CD4-positive, alpha-beta T cell (primary cell): ENCODE measurements around the gene TP53I3. TPM values are rescaled to one million over a fixed set of nuclear protein-coding genes. Genes with fewer than 3 reads are reported as not detected.

Experiments
- ATAC-seq: fragments of 200-7000 bp; cut with Tn5 transposase; one replicate; pipeline ENCODE4 v1.10.0; 2022; ENCODE audit warnings: mild to moderate bottlenecking; ENCODE audit not compliant: poor library complexity
- CTCF ChIA-PET: fragments of 350-600 bp; sonication (Branson Sonifier 250); formaldehyde crosslinking; loops from one replicate; lab custom pipeline; 2021; ENCODE audit warnings: antibody characterized with exemption, inconsistent platforms; lab: Charles Lee
- POLR2A ChIA-PET: fragments of 350-600 bp; sonication (Branson Sonifier 250); formaldehyde crosslinking; loops from one replicate; lab custom pipeline; 2021; ENCODE audit warnings: antibody characterized with exemption, inconsistent platforms; lab: Charles Lee
- DNase-seq, 14 experiments: peaks; one replicate each; pipeline ENCODE4 v3.0.0-alpha.2; 2013 to 2020; ENCODE audit warnings: mixed read lengths in 2 of 14
- H3K27ac ChIP-seq, 2 donors: one replicate each; pipeline versions ENCODE4 v1.5.1 to v1.7.0; 2013; ENCODE audit warnings: low read length in 2 of 2, low read depth in 1 of 2, mild to moderate bottlenecking in 1 of 2
- H3K27me3 ChIP-seq, 2 experiments: 1 replicate in 1 of 2; 2 replicates in 1 of 2; pipeline versions ENCODE4 v1.6.1 to v1.7.0; 2013; ENCODE audit warnings: low read length in 2 of 2, control low read depth in 1 of 2, mild to moderate bottlenecking in 1 of 2, moderate library complexity in 1 of 2; ENCODE audit not compliant: insufficient read depth in 2 of 2, control insufficient read depth in 1 of 2
- H3K36me3 ChIP-seq: one replicate; pipeline ENCODE4 v1.6.1; 2013; ENCODE audit warnings: low read length, control low read depth; ENCODE audit not compliant: insufficient read depth
- H3K4me1 ChIP-seq: one replicate; pipeline ENCODE4 v1.6.1; 2013; ENCODE audit warnings: low read length, control low read depth; ENCODE audit not compliant: insufficient read depth
- H3K4me3 ChIP-seq: one replicate; pipeline ENCODE4 v1.5.1; 2013; ENCODE audit warnings: mild to moderate bottlenecking, low read length, moderate library complexity
- H3K9me3 ChIP-seq, 2 experiments: 1 replicate in 1 of 2; 2 replicates in 1 of 2; pipeline versions ENCODE4 v1.6.1 to v1.7.0; 2013; ENCODE audit warnings: low read length in 2 of 2, mild to moderate bottlenecking in 2 of 2, control low read depth in 1 of 2, moderate library complexity in 1 of 2; ENCODE audit not compliant: control insufficient read depth in 1 of 2, insufficient read depth in 1 of 2
- H3K27ac Mint-ChIP-seq: one replicate; pipeline ENCODE4 v1.8.0; 2020; ENCODE audit warnings: mixed read lengths
- H3K27me3 Mint-ChIP-seq: one replicate; pipeline ENCODE4 v1.8.0; 2021; ENCODE audit warnings: mixed read lengths
- H3K36me3 Mint-ChIP-seq: one replicate; pipeline ENCODE4 v1.8.0; 2021; ENCODE audit warnings: low read depth, mixed read lengths
- H3K4me1 Mint-ChIP-seq: one replicate; pipeline ENCODE4 v1.8.0; 2021; ENCODE audit warnings: low read depth, mixed read lengths
- H3K4me3 Mint-ChIP-seq: one replicate; pipeline ENCODE4 v1.8.0; 2020; ENCODE audit warnings: mild to moderate bottlenecking, mixed read lengths
- H3K9me3 Mint-ChIP-seq: one replicate; pipeline ENCODE4 v1.8.0; 2020; ENCODE audit warnings: mixed read lengths
- intact Hi-C, 2 experiments: fragments of 100-400 bp; cut with DNase I in 1 of 2; cut with micrococcal nuclease in 1 of 2; formaldehyde crosslinking; loops; one replicate each; pipeline versions ENCODE4 v1.15.1 to v1.9.0; 2023 to 2025; cut with DNase I, micrococcal nuclease
- total RNA-seq, 174 experiments: library from RNA in 2 of 174; stranded (reverse) in 2 of 174; gene quantifications; one replicate each; pipeline ENCODE4 v1.2.3 and lab custom pipeline; 2021 to 2026
- TF ChIP-seq, protein P1 (sequence below): fragments of 200-600 bp; IDR thresholded peaks from one replicate; pipeline ENCODE4 v1.8.0; 2022; ENCODE audit warnings: antibody characterized with exemption, mild to moderate bottlenecking

TP53I3 gene
- total RNA-seq, 2 experiments from 2014 or later = 0.20 to 0.30 TPM

- peaks cover 19% of the 10 kb centered on the region for H3K4me1 ChIP-seq
- Mint-ChIP-seq H3K36me3 (peaks cover 35% of the 10 kb centered on the region), H3K27ac (peak overlapping the region; percentile 49), H3K9me3 (no peaks in the 10 kb centered on the region), H3K4me3 (peak overlapping the region; percentile 57), H3K4me1 (peaks cover 21% of the 10 kb centered on the region), H3K27me3 (no peaks in the 10 kb centered on the region)
- H3K27ac ChIP-seq = no peak overlapping the region
- CTCF ChIA-PET = interaction anchor here (1.0 to 3.1 kb wide), 6 partner anchors 9 to 261 kb away, joined by 4 to 51 read pairs (median 12); partner anchors contain the start of genes ATAD2B, SF3B6 and WDCP
- peak overlapping the region; percentile 61 for H3K4me3 ChIP-seq
- H3K9me3 ChIP-seq = no peaks in the 10 kb centered on the region
- peaks cover 15% of the 10 kb centered on the region for H3K36me3 ChIP-seq
- TF ChIP-seq, protein P1, sequence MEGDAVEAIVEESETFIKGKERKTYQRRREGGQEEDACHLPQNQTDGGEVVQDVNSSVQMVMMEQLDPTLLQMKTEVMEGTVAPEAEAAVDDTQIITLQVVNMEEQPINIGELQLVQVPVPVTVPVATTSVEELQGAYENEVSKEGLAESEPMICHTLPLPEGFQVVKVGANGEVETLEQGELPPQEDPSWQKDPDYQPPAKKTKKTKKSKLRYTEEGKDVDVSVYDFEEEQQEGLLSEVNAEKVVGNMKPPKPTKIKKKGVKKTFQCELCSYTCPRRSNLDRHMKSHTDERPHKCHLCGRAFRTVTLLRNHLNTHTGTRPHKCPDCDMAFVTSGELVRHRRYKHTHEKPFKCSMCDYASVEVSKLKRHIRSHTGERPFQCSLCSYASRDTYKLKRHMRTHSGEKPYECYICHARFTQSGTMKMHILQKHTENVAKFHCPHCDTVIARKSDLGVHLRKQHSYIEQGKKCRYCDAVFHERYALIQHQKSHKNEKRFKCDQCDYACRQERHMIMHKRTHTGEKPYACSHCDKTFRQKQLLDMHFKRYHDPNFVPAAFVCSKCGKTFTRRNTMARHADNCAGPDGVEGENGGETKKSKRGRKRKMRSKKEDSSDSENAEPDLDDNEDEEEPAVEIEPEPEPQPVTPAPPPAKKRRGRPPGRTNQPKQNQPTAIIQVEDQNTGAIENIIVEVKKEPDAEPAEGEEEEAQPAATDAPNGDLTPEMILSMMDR = no peak
- H3K27me3 ChIP-seq = no peaks in the 10 kb centered on the region
- intact Hi-C loops = loop anchor here (2.0 kb wide), 1 partner anchor 158 kb away; the partner anchor contains the start of gene ATAD2B (in 2 of the 2)
- ATAC-seq = no peak
- DNase-seq = no peak
- POLR2A ChIA-PET = interaction anchor here (1.9 to 3.1 kb wide), 4 partner anchors 9 to 260 kb away, joined by 7 to 33 read pairs (median 10); partner anchors contain the start of genes ATAD2B, SF3B6 and WDCP
These were observed 511 bp upstream of the TP53I3 start for GRCh38 chr2:24085200-24085489.

- H3K27ac Mint-ChIP-seq = peak overlapping the region; percentile 82
- peak overlapping the region; percentile 91 for H3K4me3 Mint-ChIP-seq
- CTCF ChIA-PET = interaction anchor here (0.6 to 3.1 kb wide), 22 partner anchors 8 to 264 kb away, joined by 3 to 51 read pairs (median 4); partner anchors contain the start of genes ATAD2B, SF3B6, UBXN2A and WDCP
- Histone ChIP-seq H3K4me3 (peak overlapping the region; percentile 61), H3K27me3 (no peaks in the 10 kb centered on the region), H3K27ac (peak overlapping the region in 1 of 2 donors; percentile 5), H3K36me3 (peaks cover 15% of the 10 kb centered on the region), H3K9me3 (no peaks in the 10 kb centered on the region), H3K4me1 (peaks cover 19% of the 10 kb centered on the region)
- DNase-seq (peak in 6 of 14 experiments; percentile 12 to 75 (median 38)), ATAC-seq (peak; percentile 73)
- intact Hi-C loops = loop anchor here (1.0 to 2.0 kb wide), 4 partner anchors 95 to 259 kb away; partner anchors contain the start of gene ATAD2B (in 2 of the 2)
- H3K4me1 Mint-ChIP-seq = peaks cover 21% of the 10 kb centered on the region
- H3K9me3 Mint-ChIP-seq = no peaks in the 10 kb centered on the region
- H3K27me3 Mint-ChIP-seq = no peaks in the 10 kb centered on the region
- TF ChIP-seq, protein P1 = no peak
- POLR2A ChIA-PET = interaction anchor here (0.7 to 3.1 kb wide), 9 partner anchors 8 to 709 kb away, joined by 3 to 33 read pairs (median 6); partner anchors contain the start of genes ATAD2B, CENPO, ITSN2 and PTRHD1
- peaks cover 27% of the 10 kb centered on the region for H3K36me3 Mint-ChIP-seq
These were observed 858 bp downstream of the TP53I3 start for GRCh38 chr2:24083567-24084385.

GRCh38 chr2:24082787-24083566, 1.7 kb downstream of the TP53I3 start:
- ATAC-seq (no peak), DNase-seq (no peak)
- intact Hi-C loops = no loop called here
- no peaks in the 10 kb centered on the region for H3K27me3 Mint-ChIP-seq
- H3K36me3 Mint-ChIP-seq = peaks cover 24% of the 10 kb centered on the region
- no peaks in the 10 kb centered on the region for H3K9me3 Mint-ChIP-seq
- TF ChIP-seq, protein P1 = no peak
- H3K27ac Mint-ChIP-seq = peak overlapping the region; percentile 82
- H3K4me3 Mint-ChIP-seq = peak overlapping the region; percentile 91
- H3K36me3 ChIP-seq = peaks cover 14% of the 10 kb centered on the region
- peaks cover 21% of the 10 kb centered on the region for H3K4me1 Mint-ChIP-seq
- no peaks in the 10 kb centered on the region for H3K27me3 ChIP-seq
- H3K4me1 ChIP-seq = peaks cover 19% of the 10 kb centered on the region
- POLR2A ChIA-PET = interaction anchor here (0.7 to 3.1 kb wide), 6 partner anchors 36 to 277 kb away, joined by 4 to 33 read pairs (median 7); partner anchors contain the start of genes ATAD2B, ITSN2 and WDCP
- H3K27ac ChIP-seq = no peak overlapping the region
- CTCF ChIA-PET = interaction anchor here (0.9 to 3.1 kb wide), 4 partner anchors 36 to 259 kb away, joined by 4 to 51 read pairs (median 23); partner anchors contain the start of genes ATAD2B and WDCP
- H3K9me3 ChIP-seq = no peaks in the 10 kb centered on the region
- H3K4me3 ChIP-seq = no peak overlapping the region
